Mammary epithelial cell (primary cell): ENCODE measurements around the gene PRL.

Experiments
- EZH2 ChIP-seq: IDR thresholded peaks from 2 replicates; pipeline ENCODE4 v1.6.1; 2012; ENCODE audit warnings: low read length, inconsistent platforms, borderline replicate concordance
- TF ChIP-seq, protein P1 (sequence below), 2 donors: IDR thresholded peaks in 1 of 2; conservative IDR thresholded peaks in 1 of 2; 2 replicates each; pipeline ENCODE4 v1.5.1; 2011 to 2012; ENCODE audit warnings: inconsistent platforms in 2 of 2, low read length in 2 of 2, mild to moderate bottlenecking in 2 of 2, control low read depth in 1 of 2, low read depth in 1 of 2; ENCODE audit not compliant: insufficient read depth in 1 of 2; ENCODE audit errors: extremely low read depth in 1 of 2

DNA sequence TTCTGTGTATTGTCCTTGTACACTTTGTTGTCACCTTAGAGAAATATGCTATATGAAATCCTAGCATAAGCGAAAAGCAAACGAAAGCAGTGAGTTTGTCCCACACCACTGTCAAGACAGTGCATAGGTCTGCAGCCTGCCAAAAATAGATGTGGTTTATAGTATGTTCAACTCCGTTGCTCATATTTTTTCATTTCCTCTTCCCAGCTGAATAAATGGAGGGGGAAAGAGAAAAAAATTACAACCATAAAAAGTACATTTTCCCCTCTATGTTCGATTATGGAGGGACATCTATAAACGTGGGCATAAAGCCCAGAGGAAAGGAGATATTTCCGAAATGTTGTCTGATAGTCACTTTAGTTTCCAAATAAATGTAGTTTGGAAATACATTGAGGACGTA, 25.8 kb downstream of the PRL start:
- TF ChIP-seq, protein P1, sequence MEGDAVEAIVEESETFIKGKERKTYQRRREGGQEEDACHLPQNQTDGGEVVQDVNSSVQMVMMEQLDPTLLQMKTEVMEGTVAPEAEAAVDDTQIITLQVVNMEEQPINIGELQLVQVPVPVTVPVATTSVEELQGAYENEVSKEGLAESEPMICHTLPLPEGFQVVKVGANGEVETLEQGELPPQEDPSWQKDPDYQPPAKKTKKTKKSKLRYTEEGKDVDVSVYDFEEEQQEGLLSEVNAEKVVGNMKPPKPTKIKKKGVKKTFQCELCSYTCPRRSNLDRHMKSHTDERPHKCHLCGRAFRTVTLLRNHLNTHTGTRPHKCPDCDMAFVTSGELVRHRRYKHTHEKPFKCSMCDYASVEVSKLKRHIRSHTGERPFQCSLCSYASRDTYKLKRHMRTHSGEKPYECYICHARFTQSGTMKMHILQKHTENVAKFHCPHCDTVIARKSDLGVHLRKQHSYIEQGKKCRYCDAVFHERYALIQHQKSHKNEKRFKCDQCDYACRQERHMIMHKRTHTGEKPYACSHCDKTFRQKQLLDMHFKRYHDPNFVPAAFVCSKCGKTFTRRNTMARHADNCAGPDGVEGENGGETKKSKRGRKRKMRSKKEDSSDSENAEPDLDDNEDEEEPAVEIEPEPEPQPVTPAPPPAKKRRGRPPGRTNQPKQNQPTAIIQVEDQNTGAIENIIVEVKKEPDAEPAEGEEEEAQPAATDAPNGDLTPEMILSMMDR (conservative IDR thresholded peaks at IDR 0.05 in 1 of 2, IDR thresholded peaks at IDR 0.05 in 1 of 2; ENCODE audit: extremely low read depth in 1 of 2, insufficient read depth in 1 of 2, low read depth in 1 of 2, low read length in 2 of 2) = no peak
- TF ChIP-seq EZH2 = no peak
